K562 (cell line): ENCODE results near the gene NR5A1. TPM values are rescaled to one million over a fixed set of nuclear protein-coding genes. Genes with fewer than 3 reads are reported as not detected.

Source experiments
- ATAC-seq: fragments of 200-7000 bp; cut with Tn5 transposase; 3 replicates; pipeline ENCODE4 v1.9.1; 2020; ENCODE audit warnings: moderate library complexity
- BruUV-seq: library from RNA; stranded (reverse); fragments of 400-500 nt; replicated peaks from 2 replicates; lab custom pipeline; 2021; lab: Mats Ljungman, UMichigan
- CTCF ChIA-PET: fragments of 300-600 bp; formaldehyde crosslinking; extraction: SDS; loops from one replicate; lab custom pipeline; 2021; ENCODE audit warnings: low intra/inter-chr PET ratio; lab: Yijun Ruan, JAX
- POLR2A ChIA-PET: fragments of 300-600, 350-650 bp; sonication (Branson Sonifier 250); formaldehyde crosslinking; extraction: SDS; loops from one replicate; lab custom pipeline; 2021; ENCODE audit warnings: antibody characterized with exemption, inconsistent platforms; lab: Yijun Ruan, JAX
- DNase-seq, 4 experiments: peaks; one replicate each; pipeline versions ENCODE4 v3.0.0 to v3.0.0-alpha.2; 2011 to 2018; ENCODE audit warnings: low spot score in 3 of 4, mixed read lengths in 3 of 4; ENCODE audit errors: extremely low read depth in 1 of 4
- FAIRE-seq: peaks from 2 replicates; lab custom pipeline; 2011; peaks lifted over from hg19 to GRCh38; lab: Jason Lieb, UNC
- H2AFZ ChIP-seq: 2 replicates; pipeline ENCODE4 v1.6.0; 2011; ENCODE audit warnings: low read depth, low read length, control low read depth, inconsistent platforms
- H3K27ac ChIP-seq: fragments of 200-600 bp; 3 replicates; pipeline ENCODE4 v1.8.0; 2011; ENCODE audit warnings: low read depth, mild to moderate bottlenecking, control low read depth, inconsistent platforms, low read length, moderate library complexity, mixed read lengths; ENCODE audit errors: extremely low read depth
- H3K27me3 ChIP-seq, 2 experiments: fragments of 300-600 bp in 1 of 2; 2 replicates in 1 of 2; 3 replicates in 1 of 2; pipeline versions ENCODE4 v1.6.0 to v1.8.0; 2011; ENCODE audit warnings: inconsistent platforms in 2 of 2, low read length in 2 of 2, mild to moderate bottlenecking in 1 of 2, mixed read lengths in 1 of 2, moderate library complexity in 1 of 2; ENCODE audit not compliant: control insufficient read depth in 2 of 2, insufficient read depth in 2 of 2
- H3K36me3 ChIP-seq: fragments of 300-600 bp; 3 replicates; pipeline ENCODE4 v1.8.0; 2011; ENCODE audit warnings: mild to moderate bottlenecking, low read length, inconsistent platforms; ENCODE audit not compliant: control insufficient read depth, insufficient read depth
- H3K4me1 ChIP-seq, 2 experiments: fragments of 200-600 bp in 1 of 2; replicated peaks in 1 of 2; 2 replicates in 1 of 2; 3 replicates in 1 of 2; pipeline versions ENCODE4 v1.5.1 to v1.8.0; 2011; ENCODE audit warnings: inconsistent platforms in 2 of 2, low read length in 2 of 2, mild to moderate bottlenecking in 1 of 2, mixed read lengths in 1 of 2, moderate library complexity in 1 of 2; ENCODE audit not compliant: control insufficient read depth in 2 of 2, insufficient read depth in 2 of 2
- H3K4me2 ChIP-seq: 2 replicates; pipeline ENCODE4 v1.6.1; 2011; ENCODE audit warnings: low read length, control low read depth, inconsistent platforms, mixed read lengths; ENCODE audit not compliant: insufficient read depth
- H3K4me3 ChIP-seq: fragments of 200-600 bp; sonication (generic), shearing (Covaris generic); 2 replicates; pipeline ENCODE4 v1.5.1; 2016; ENCODE audit warnings: control low read depth, inconsistent platforms
- H3K79me2 ChIP-seq: fragments of 200-600 bp; 3 replicates; pipeline ENCODE4 v1.8.0; 2011; ENCODE audit warnings: low read length, inconsistent platforms; ENCODE audit not compliant: control insufficient read depth, insufficient read depth
- H3K9ac ChIP-seq, 2 experiments: 2 replicates each; pipeline versions ENCODE4 v1.6.0 to v1.6.1; 2011; ENCODE audit warnings: low read depth in 2 of 2, low read length in 2 of 2, control low read depth in 1 of 2, inconsistent platforms in 1 of 2, mild to moderate bottlenecking in 1 of 2, mixed read lengths in 1 of 2; ENCODE audit not compliant: insufficient read depth in 1 of 2
- H3K9me1 ChIP-seq: one replicate; pipeline ENCODE4 v1.6.0; 2011; ENCODE audit warnings: inconsistent platforms, mild to moderate bottlenecking, low read length, moderate library complexity; ENCODE audit not compliant: control insufficient read depth, insufficient read depth
- H3K9me3 ChIP-seq: replicated peaks from 2 replicates; pipeline ENCODE4 v1.5.1; 2011; ENCODE audit warnings: low read depth, low read length, inconsistent platforms; ENCODE audit not compliant: control insufficient read depth, insufficient read depth
- H4K20me1 ChIP-seq: replicated peaks from 2 replicates; pipeline ENCODE4 v1.6.1; 2011; ENCODE audit warnings: low read length, inconsistent platforms, mixed read lengths; ENCODE audit not compliant: control insufficient read depth, insufficient read depth
- ARHGAP35 ChIP-seq: fragments of 450-650 bp; IDR thresholded peaks from 2 replicates; pipeline ENCODE4 v1.6.1; 2018; ENCODE audit not compliant: partially characterized antibody
- ASH1L ChIP-seq: fragments of 450-650 bp; IDR thresholded peaks from 2 replicates; pipeline ENCODE4 v1.6.1; 2018; ENCODE audit warnings: borderline replicate concordance, mild to moderate bottlenecking, low read depth; ENCODE audit not compliant: partially characterized antibody
- BCOR ChIP-seq: fragments of 450-650 bp; IDR thresholded peaks from 2 replicates; pipeline ENCODE4 v1.6.1; 2016
- CCAR2 ChIP-seq: fragments of 200-400 bp; formaldehyde crosslinking; IDR thresholded peaks from 2 replicates; pipeline ENCODE4 v1.6.1; 2017; ENCODE audit warnings: mild to moderate bottlenecking, low read depth, low read length
- CSDE1 ChIP-seq, 2 experiments: fragments of 450-650 bp; IDR thresholded peaks; 2 replicates each; pipeline ENCODE4 v1.6.1; 2016; ENCODE audit warnings: mild to moderate bottlenecking in 1 of 2
- ILF3 ChIP-seq: fragments of 450-650 bp; IDR thresholded peaks from 2 replicates; pipeline ENCODE4 v1.6.1; 2018; ENCODE audit warnings: antibody characterized with exemption, mild to moderate bottlenecking, moderate library complexity, borderline replicate concordance
- KDM5B ChIP-seq: fragments of 200-600 bp; sonication (generic); IDR thresholded peaks from 2 replicates; pipeline ENCODE4 v1.6.1; 2012; ENCODE audit warnings: low read depth, mild to moderate bottlenecking, moderate library complexity, low read length, control low read depth, inconsistent platforms; ENCODE audit not compliant: insufficient replicate concordance
- LCOR ChIP-seq: sonication (generic); formaldehyde crosslinking; IDR thresholded peaks from 2 replicates; pipeline ENCODE4 v1.8.0; 2022; ENCODE audit warnings: mild to moderate bottlenecking, missing genetic modification reagents
- MAFK ChIP-seq: IDR thresholded peaks from 2 replicates; pipeline ENCODE4 v1.6.1; 2011; ENCODE audit warnings: low read length, improper control_type of control experiment
- MXI1 ChIP-seq: IDR thresholded peaks from 2 replicates; pipeline ENCODE4 v1.6.1; 2011; ENCODE audit warnings: low read depth, mild to moderate bottlenecking, improper control_type of control experiment, low read length
- NR2C1 ChIP-seq, 2 experiments: fragments of 450-650 bp; IDR thresholded peaks; 2 replicates each; pipeline ENCODE4 v1.6.1; 2017; ENCODE audit warnings: mild to moderate bottlenecking in 2 of 2, antibody characterized with exemption in 1 of 2, inconsistent platforms in 1 of 2, missing compliant biosample characterization in 1 of 2, missing genetic modification characterization in 1 of 2
- POLR2G ChIP-seq: fragments of 200-400 bp; formaldehyde crosslinking; IDR thresholded peaks from 2 replicates; pipeline ENCODE4 v1.6.1; 2017; ENCODE audit warnings: low read depth, mild to moderate bottlenecking, antibody characterized with exemption, low read length, moderate library complexity
- RBM14 ChIP-seq: fragments of 200-400 bp; formaldehyde crosslinking; IDR thresholded peaks from 2 replicates; pipeline ENCODE4 v1.6.1; 2018; ENCODE audit warnings: low read depth, mild to moderate bottlenecking, low read length, moderate library complexity, borderline replicate concordance; ENCODE audit not compliant: insufficient read depth
- RBM25 ChIP-seq: fragments of 200-400 bp; formaldehyde crosslinking; IDR thresholded peaks from 2 replicates; pipeline ENCODE4 v1.6.1; 2018; ENCODE audit warnings: low read length, low read depth, moderate library complexity; ENCODE audit not compliant: severe bottlenecking
- SAFB ChIP-seq: fragments of 200-400 bp; formaldehyde crosslinking; IDR thresholded peaks from 2 replicates; pipeline ENCODE4 v1.6.1; 2017; ENCODE audit warnings: low read depth, low read length, borderline replicate concordance
- VEZF1 ChIP-seq: fragments of 200-800 bp; sonication (Bioruptor generic); IDR thresholded peaks from 2 replicates; pipeline ENCODE4 v1.6.1; 2017; ENCODE audit warnings: missing genetic modification characterization, missing compliant biosample characterization
- ZNF121 ChIP-seq: sonication (generic); formaldehyde crosslinking; conservative IDR thresholded peaks from 2 replicates; pipeline ENCODE4 v1.8.0; 2022; ENCODE audit warnings: missing genetic modification reagents
- ZNF584 ChIP-seq: fragments of 200-800 bp; sonication (Bioruptor generic); IDR thresholded peaks from 2 replicates; pipeline ENCODE4 v1.6.1; 2016; ENCODE audit warnings: low read depth, mild to moderate bottlenecking, missing genetic modification characterization, missing compliant biosample characterization
- WGBS: fragments of 100-300 bp; shearing (Covaris generic); methylation state at CpG from one replicate; pipeline ENCODE4 v1.1.6; 2016; ENCODE audit warnings: low coverage, mixed read lengths; ENCODE audit not compliant: insufficient coverage; ENCODE audit errors: missing lambda C conversion rate; 5-methylcytosine and 5-hydroxymethylcytosine counted together
- in situ Hi-C: fragments of 300-500 bp; cut with MboI; formaldehyde crosslinking; loops from 4 replicates; pipeline ENCODE4 v1.15.0; 2018; ENCODE audit warnings: inconsistent platforms, mixed read lengths
- intact Hi-C: fragments of 100-400 bp; cut with micrococcal nuclease; formaldehyde crosslinking; loops from 2 replicates; pipeline ENCODE4 v1.14.2; 2022
- polyA plus RNA-seq, 8 experiments: library from polyadenylated mRNA; depleted of rRNA in 4 of 8; stranded (reverse) in 5 of 8; unstranded in 3 of 8; fragments of >200 nt; fragmentation: Nextera tagmentation in 2 of 8; fragmentation: Illumina TruSeq in 1 of 8; extraction: Ambion mirVana in 2 of 8; extraction: Trizol in 1 of 8; gene quantifications; 2 replicates each; pipeline versions ENCODE4 v1.2.1 to v1.2.3, GENCODE V29; 2011 to 2014; ENCODE audit warnings: inconsistent platforms in 1 of 8, missing spikeins in 1 of 8
- total RNA-seq, 7 experiments: library from RNA; depleted of rRNA in 6 of 7; stranded (reverse); fragments of >200 nt in 6 of 7; fragmentation: Illumina TruSeq in 2 of 7; extraction: Trizol in 2 of 7; gene quantifications; 2 replicates each; pipeline versions ENCODE4 v1.2.1 to v1.2.3, GENCODE V29; 2011 to 2021; ENCODE audit warnings: low replicate concordance in 1 of 7
- TF ChIP-seq, protein P1 (sequence below): fragments of 250-450 bp; sonication (Bioruptor Pico); IDR thresholded peaks from 2 replicates; pipeline ENCODE4 v1.5.0; 2020; ENCODE audit warnings: mild to moderate bottlenecking

The NR5A1 gene
- total and polyA plus RNA-seq, 9 of the 15 experiments (the other 6 are each of a cell fraction or from before 2014, with no cell fraction given), result 0.11 to 0.32 (median 0.20) TPM; not detected in 6

- Histone ChIP-seq H3K4me3 (no peak overlapping the region), H3K4me2 (no peak overlapping the region), H3K27me3 (peaks cover 19 to 38% of the 10 kb centered on the region in 2 experiments; a peak in 3 of 5 replicates), H3K27ac (no peak overlapping the region), H2AFZ (no peak overlapping the region), H3K9me3 (no peaks in the 10 kb centered on the region), H3K79me2 (no peaks in the 10 kb centered on the region), H3K36me3 (no peaks in the 10 kb centered on the region), H3K9me1 (no peaks in the 10 kb centered on the region), H3K4me1 (peaks cover 0 to 48% of the 10 kb centered on the region in 2 experiments; a peak in 4 of 5 replicates), H4K20me1 (0 out of 2 replicates have a peak, but pooled peaks cover 4% of the 10 kb centered on the region), H3K9ac (no peak overlapping the region)
- ChIA-PET POLR2A (interaction anchor here (0.6 to 0.7 kb wide), 4 partner anchors 11 to 174 kb away, joined by 3 to 4 read pairs (median 3); no protein-coding TSS in a partner anchor), CTCF (no interaction called here)
- 62% methylated on average over 30 of the region's 69 CpGs for WGBS
- FAIRE-seq, result no peak
- DNase-seq, result no peak
- no TSS peak for BruUV-seq
- in situ Hi-C loops, result no loop called here
- peak; percentile 29; the same call in 1 of the 3 replicates for ATAC-seq
- intact Hi-C loops, result no loop called here
- TF ChIP-seq RBM14 (0 out of 2 replicates have a peak, but pooled peaks have one; percentile 60), ILF3 (no peak), ZNF121 (CRISPR knock-in tag) (no peak), SAFB (peak; percentile 28; the same call in 1 of the 2 replicates), VEZF1 (CRISPR knock-in tag) (no peak), CCAR2 (no peak), ASH1L (no peak), NR2C1 (IDR thresholded peaks at IDR 0.05) (no peak), NR2C1 (tag; IDR thresholded peaks at IDR 0.05) (no peak), KDM5B (no peak), POLR2G (0 out of 2 replicates have a peak, but pooled peaks have one; percentile 16), MXI1 (no peak), BCOR (0 out of 2 replicates have a peak, but pooled peaks have one; percentile 12), MAFK (no peak), ZNF584 (CRISPR knock-in tag) (no peak), RBM25 (peak; percentile 26), LCOR (CRISPR knock-in tag) (no peak), ARHGAP35 (no peak), CSDE1 (IDR thresholded peaks at IDR 0.05) (no peak)
- TF ChIP-seq, protein P1, sequence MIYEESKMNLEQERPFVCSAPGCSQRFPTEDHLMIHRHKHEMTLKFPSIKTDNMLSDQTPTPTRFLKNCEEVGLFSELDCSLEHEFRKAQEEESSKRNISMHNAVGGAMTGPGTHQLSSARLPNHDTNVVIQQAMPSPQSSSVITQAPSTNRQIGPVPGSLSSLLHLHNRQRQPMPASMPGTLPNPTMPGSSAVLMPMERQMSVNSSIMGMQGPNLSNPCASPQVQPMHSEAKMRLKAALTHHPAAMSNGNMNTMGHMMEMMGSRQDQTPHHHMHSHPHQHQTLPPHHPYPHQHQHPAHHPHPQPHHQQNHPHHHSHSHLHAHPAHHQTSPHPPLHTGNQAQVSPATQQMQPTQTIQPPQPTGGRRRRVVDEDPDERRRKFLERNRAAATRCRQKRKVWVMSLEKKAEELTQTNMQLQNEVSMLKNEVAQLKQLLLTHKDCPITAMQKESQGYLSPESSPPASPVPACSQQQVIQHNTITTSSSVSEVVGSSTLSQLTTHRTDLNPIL (CRISPR knock-in tag), result no peak
Observed at GRCh38 chr9:124505006-124505900, 1.9 kb downstream of the NR5A1 start.
